HG02678 (cell line): Measurements from ENCODE around the gene PSME3.
"Not testable (repeated sequence)": the region's sequence is repeated elsewhere in the genome, so short reads cannot be mapped to it uniquely, and the experiment has no call there.

Source experiments
- ATAC-seq: cut with Tn5 transposase; IDR thresholded peaks from one replicate; pipeline ENCODE4 v1.9.1; 2021; ENCODE audit warnings: mild to moderate bottlenecking, moderate library complexity; ENCODE audit not compliant: unreplicated experiment

The PSME3 gene

DNA sequence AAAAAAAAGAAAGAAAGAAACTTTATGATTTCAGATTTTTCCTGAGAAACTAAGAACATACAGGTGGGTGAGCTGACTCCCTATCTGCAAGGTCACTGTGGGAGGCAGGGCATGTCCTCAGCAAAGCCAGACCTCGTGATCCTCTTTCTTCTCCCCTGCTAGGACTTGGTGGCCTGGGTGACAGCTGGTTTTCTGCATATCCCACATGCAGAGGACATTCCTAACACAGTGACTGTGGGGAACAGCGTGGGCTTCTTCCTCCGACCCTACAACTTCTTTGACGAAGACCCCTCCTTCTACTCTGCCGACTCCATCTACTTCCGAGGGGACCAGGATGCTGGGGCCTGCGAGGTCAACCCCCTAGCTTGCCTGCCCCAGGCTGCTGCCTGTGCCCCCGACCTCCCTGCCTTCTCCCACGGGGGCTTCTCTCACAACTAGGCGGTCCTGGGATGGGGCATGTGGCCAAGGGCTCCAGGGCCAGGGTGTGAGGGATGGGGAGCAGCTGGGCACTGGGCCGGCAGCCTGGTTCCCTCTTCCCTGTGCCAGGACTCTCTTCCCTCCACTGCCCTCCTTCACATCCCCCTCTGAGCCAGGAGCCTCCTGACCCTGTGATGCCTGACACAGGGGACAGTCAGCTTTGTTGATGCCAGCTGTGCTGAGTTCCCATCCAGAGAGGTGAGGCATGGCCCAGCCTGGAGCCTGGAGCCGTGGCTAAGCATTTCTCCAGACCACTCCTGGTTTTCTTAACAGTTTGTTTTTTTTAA is 40.9 kb downstream of the PSME3 start:
- ATAC-seq = not testable (repeated sequence)

DNA sequence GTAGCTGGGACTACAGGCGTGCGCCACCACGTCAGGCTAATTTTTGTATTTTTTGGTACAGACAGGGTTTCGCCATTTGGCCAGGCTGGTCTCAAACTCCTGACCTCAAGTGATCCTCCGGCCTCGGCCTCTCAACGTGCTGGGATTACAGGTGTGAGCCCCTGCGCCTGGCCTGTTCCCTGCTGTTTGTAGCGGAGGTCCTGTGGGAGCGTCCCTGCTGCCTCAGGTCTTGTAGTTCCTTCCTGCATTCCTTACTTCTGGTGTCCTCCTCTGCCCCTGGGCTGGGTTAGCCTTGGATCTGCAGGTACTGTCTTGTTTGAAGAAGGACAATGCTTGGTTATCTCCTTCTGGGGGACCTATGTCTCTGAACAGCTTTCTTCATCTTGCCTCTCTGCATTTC is 43.8 kb downstream of the PSME3 start:
- no peak for ATAC-seq

GRCh38 chr17:42878123-42878880 is 45.1 kb downstream of the PSME3 start:
- no peak for ATAC-seq

- no peak for ATAC-seq
Observed at GRCh38 chr17:42878924-42879595, 45.9 kb downstream of the PSME3 start.

GRCh38 chr17:42879596-42879985 is 46.4 kb downstream of the PSME3 start:
- ATAC-seq = no peak

DNA sequence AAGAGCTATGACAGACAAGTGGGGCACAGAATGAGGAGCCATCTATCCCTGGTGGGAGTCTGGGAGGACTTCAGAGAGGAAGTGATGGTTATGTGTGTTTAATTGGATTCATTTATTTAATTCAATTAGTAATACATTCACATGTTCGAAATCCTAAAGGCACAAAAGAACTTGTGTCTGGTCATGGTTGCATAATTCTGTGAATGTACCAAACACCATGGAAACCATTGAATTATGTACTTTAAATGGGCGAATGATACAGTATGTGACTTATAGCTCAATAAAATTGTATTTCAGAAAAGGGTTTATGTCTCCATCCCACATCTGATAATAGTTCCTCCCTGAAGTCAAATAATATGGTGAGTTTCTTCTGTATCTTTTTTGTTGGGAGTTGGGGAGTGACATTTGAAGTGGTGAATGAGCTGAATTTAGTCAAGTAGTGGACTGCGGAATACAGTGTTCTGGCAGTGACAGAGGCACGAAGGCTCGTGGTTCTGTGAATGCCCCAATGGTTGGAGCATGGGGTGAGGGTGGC is 47.6 kb downstream of the PSME3 start:
- ATAC-seq = no peak

DNA sequence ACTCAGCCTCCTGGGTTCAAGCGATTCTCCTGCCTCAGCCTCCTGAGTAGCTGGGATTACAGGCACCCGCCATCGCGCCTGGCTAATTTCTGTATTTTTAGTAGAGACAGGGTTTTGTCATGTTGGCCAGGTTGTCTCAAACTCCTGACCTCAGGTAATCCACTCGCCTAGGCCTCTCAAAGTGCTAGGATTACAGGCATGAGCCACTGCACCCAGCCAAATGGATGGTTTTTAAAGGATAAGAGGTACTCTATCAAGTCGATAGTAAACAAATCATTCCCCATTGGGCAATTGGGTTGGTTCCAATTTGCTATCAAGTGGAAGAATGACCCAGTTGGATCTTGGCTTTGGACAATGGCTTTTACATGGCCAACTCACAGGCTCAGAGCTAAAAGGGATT is 48.5 kb downstream of the PSME3 start:
- ATAC-seq = not testable (repeated sequence)

- ATAC-seq = no peak
Observed at GRCh38 chr17:42882166-42882565, 49.0 kb downstream of the PSME3 start.

DNA sequence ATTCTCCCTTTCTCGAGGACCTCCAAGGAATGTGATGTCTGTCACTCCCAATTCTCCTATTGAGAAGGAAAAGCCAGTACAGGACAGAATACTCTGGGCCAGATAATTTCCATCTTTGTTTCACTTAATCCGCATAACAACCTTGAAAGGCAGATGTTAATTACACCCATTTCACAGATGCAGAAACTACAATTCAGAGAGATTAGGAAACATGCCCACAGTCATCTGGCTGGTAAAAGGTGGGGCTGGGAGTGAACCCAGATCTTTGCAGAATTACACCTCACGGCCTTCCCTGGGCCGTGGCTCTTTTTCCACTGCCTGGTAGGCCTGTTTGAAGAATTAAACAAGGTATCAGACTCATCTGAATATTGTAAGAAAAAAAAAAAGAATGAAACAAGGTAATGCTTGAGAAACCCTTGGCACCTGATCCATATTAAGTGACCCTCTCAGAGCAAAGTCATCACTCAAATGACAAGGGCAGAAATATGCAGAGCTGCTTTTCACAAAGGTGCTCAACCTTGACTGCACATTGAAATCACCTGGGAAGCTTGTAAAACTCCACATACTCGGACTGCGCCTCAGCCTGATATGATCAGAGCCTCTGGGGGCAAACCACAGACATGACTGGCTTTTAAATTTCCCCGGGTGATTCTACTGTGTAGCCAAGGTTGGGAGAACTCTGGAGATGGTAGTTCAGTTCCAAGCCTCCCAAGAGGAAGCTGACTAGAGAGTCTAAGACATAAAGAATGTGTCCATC is 50.8 kb downstream of the PSME3 start:
- ATAC-seq = no peak

GRCh38 chr17:42885806-42886205 is 52.6 kb downstream of the PSME3 start:
- not testable (repeated sequence) for ATAC-seq

- no peak for ATAC-seq
Observed at GRCh38 chr17:42886283-42887176, 53.3 kb downstream of the PSME3 start.

DNA sequence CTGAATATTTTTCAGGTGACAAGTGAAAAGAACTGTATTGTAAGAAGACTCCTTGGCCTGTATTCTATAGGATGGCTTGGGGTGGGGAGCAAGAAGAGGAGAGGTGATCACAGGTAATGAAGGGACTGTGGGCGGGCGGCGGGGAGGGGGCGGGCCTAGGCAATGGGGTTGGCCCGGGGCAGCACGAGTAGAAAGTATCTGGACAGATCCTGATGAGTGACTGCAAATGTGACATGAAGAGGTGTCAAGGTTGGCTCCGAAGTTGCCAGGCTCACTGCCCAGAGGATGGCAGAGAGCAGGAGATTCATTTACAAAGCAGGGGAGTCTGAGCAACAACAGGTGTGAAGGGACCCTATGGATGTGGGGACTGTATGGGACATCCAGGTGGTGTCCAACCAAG is 56.6 kb downstream of the PSME3 start:
- no peak for ATAC-seq

DNA sequence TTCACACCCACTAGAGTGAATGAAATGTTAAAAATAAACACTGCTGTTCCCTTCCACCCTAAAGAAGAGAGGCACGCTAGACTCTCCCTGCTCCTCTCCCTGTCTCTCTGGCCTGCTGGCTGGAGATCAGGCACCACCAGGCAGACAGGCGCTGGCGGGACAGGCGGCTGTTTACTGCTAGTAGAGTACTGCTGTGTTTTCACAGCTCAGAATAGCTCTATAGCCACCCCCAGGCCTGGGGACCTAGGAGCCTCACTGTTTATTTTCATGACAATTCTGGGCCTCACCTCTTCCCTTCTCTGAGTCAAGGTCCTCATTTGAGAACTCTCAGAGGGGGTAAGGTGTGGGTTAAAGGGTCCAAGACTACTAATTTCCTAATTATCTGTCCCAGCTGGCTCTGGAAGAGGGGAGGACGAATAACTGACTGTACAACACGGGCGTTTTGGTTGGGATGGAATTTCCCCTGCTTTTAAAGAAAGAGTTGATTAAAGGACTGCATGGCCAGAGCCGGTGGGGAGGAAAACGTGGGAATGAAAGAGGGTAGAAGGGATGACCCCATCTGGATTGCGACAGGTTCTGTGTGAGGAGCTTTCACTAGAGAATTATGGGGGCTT is 58.4 kb downstream of the PSME3 start:
- no peak for ATAC-seq

GRCh38 chr17:42893359-42893758 is 60.2 kb downstream of the PSME3 start:
- no peak for ATAC-seq
